Activated CD4-positive, alpha-beta T cell treated with anti-CD3 and anti-CD28 coated beads, Interleukin-2, amount 10 ng/mL, durations not matched to agents 24 days and 14 days (primary cell): Measurements from ENCODE around the gene FAM3A. TPM values are rescaled to one million over a fixed set of nuclear protein-coding genes. Genes with fewer than 3 reads are reported as not detected.
"Not testable (repeated sequence)": the region's sequence is repeated elsewhere in the genome, so short reads cannot be mapped to it uniquely, and the experiment has no call there.

ENCODE experiments used
- DNase-seq: peaks from one replicate; pipeline ENCODE4 v3.0.0; 2022
- H3K27ac Mint-ChIP-seq: one replicate; pipeline ENCODE4 v1.8.0; 2022; ENCODE audit warnings: mild to moderate bottlenecking, mixed read lengths
- H3K27me3 Mint-ChIP-seq: one replicate; pipeline ENCODE4 v1.8.0; 2022; ENCODE audit warnings: mixed read lengths
- H3K36me3 Mint-ChIP-seq: one replicate; pipeline ENCODE4 v1.8.0; 2022; ENCODE audit warnings: low read depth, mild to moderate bottlenecking, mixed read lengths
- H3K4me1 Mint-ChIP-seq: one replicate; pipeline ENCODE4 v1.8.0; 2021; ENCODE audit warnings: mixed read lengths
- H3K4me3 Mint-ChIP-seq: one replicate; pipeline ENCODE4 v1.8.0; 2022; ENCODE audit warnings: mild to moderate bottlenecking, moderate library complexity, mixed read lengths
- H3K9me3 Mint-ChIP-seq: one replicate; pipeline ENCODE4 v1.8.0; 2021; ENCODE audit warnings: mixed read lengths
- intact Hi-C: fragments of 100-400 bp; cut with micrococcal nuclease; formaldehyde crosslinking; loops from one replicate; pipeline ENCODE4 v1.15.1; 2023
- total RNA-seq: library from RNA; stranded (reverse); gene quantifications from 2 replicates; pipeline ENCODE4 v1.2.3, GENCODE V29; 2022

Gene FAM3A
- total RNA-seq, 1 donor from 2014 or later: 38.0 TPM

DNA sequence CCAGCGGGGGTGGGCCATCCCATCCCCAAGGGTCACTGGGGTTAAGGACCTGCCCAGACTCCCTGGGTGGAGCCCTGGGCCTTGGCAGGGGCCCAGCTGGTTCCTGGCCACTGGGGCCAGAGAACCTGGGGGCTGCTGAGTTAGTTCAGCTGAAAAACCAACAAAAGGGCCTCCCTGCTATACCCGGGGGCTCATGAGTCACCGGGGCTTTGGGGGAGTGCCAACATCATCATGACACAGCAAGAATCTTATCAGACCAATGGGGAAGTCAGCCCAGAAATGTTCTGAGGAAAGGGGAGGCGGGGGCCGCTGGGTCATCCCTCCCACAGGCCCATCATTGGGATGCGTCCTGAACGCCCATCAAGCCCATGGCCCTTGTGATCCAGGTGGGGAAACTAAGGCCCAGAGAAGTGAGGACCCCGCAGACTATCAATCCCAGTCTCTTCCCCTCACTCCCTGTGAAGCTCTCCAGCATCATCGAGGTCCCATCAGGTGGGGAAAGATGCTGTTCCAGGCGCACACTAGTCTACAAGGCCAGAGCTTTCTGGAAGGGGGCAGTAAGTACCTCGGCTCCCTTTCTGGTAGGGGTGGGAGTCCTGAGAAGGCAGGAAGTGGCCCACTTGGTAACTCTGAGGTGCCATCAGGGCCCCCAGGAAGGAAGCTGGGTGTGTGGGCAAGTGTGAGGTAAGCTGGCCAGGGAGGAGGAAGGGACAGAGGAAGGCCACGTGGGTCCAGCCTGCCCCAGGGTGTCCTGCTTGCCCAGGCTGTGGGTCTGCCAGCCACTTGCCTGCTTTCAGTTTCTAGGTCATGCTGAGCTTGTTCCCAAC lies 26.1 kb upstream of the FAM3A start:
- DNase-seq: no peak
- H3K4me3 Mint-ChIP-seq: peak overlapping the region; percentile 79

DNA sequence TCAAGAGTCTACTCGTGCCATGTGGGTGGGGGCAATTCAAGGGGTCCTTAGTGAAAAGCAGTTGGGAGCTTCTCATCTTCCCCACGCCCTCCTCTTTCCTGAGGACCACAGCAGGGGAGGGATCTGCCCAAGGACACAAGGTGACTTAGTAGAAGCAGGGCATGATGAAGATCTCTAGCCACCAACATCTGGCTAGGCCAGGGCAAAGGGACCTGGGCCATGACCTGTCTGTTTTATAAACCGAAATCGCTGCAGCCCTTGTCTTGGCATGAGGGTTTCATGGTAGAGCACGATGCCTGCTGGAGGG lies 25.5 kb upstream of the FAM3A start:
- Mint-ChIP-seq H3K36me3 (peaks cover 14% of the 10 kb centered on the region), H3K27ac (no peak overlapping the region), H3K4me1 (peaks cover 26% of the 10 kb centered on the region), H3K9me3 (no peaks in the 10 kb centered on the region), H3K4me3 (no peak overlapping the region), H3K27me3 (no peaks in the 10 kb centered on the region)
- intact Hi-C loops: no loop called here
- no peak for DNase-seq

More for the DNA sequence above, 26.1 kb upstream of the FAM3A start:
- H3K9me3 Mint-ChIP-seq: no peaks in the 10 kb centered on the region
- no peaks in the 10 kb centered on the region for H3K27me3 Mint-ChIP-seq
- intact Hi-C loops: no loop called here
- peaks cover 14% of the 10 kb centered on the region for H3K36me3 Mint-ChIP-seq
- H3K27ac Mint-ChIP-seq: peak overlapping the region; percentile 91
- H3K4me1 Mint-ChIP-seq: peaks cover 26% of the 10 kb centered on the region

DNA sequence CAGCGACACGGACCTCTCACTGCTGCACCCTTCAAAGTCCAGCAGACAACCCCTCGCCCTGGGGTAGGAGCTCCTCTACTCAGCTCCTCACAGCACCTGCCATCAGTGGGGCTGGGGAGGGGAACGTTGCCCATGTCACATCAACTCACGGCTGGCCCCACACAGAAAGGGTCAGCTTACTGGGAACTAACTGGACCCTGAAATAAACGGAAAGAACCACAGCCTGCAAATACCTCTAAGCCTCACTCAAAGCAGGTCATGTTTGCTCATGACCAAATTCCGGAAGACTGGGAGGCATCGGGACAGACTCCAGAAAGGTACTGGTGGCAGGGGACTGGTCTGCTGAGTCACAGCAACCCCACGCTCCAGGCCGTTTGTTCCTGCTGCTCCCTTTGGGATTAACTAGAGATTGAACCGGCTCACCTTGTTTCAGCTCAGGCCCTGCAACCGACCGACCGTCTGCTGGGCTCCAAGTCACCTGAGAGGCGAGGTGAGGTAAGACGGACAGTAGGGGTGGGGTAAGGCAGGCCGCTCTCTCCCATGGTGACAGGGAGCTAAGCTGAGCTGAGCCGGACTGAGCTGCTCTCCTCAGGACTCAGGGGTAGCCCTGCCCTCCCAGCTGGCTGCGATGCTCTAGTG lies 25.0 kb upstream of the FAM3A start:
- Mint-ChIP-seq H3K27ac (no peak overlapping the region), H3K9me3 (no peaks in the 10 kb centered on the region)
- intact Hi-C loops: no loop called here

DNA sequence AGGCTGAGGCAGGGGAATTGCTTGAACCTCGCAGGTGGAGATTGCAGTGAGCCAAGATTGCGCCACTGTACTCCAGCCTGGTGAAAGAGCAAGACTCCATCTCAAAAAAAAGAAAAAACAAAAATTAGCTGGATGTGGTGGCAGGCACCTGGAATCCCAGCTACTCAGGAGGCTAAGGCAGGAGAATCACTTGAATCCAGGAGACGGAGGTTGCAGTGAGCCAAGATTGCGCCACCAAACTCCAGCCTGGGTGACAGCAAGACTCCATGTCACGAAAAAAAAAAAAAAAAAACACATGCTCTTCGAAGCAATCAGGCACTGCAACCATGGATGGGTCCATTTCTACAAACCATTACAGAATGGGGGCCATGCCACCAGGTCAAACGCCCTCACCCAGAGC lies 24.3 kb upstream of the FAM3A start:
- DNase-seq, intact Hi-C loops, H3K27ac Mint-ChIP-seq, H3K4me3 Mint-ChIP-seq, H3K9me3 Mint-ChIP-seq, H3K27me3 Mint-ChIP-seq: not testable (repeated sequence)
- Mint-ChIP-seq H3K4me1 (peaks cover 19% of the 10 kb centered on the region), H3K36me3 (peaks cover 13% of the 10 kb centered on the region)

More for the DNA sequence above, 25.0 kb upstream of the FAM3A start:
- Mint-ChIP-seq H3K4me1 (peaks cover 23% of the 10 kb centered on the region), H3K36me3 (peaks cover 13% of the 10 kb centered on the region), H3K27me3 (no peaks in the 10 kb centered on the region), H3K4me3 (no peak overlapping the region)
- DNase-seq: no peak

DNA sequence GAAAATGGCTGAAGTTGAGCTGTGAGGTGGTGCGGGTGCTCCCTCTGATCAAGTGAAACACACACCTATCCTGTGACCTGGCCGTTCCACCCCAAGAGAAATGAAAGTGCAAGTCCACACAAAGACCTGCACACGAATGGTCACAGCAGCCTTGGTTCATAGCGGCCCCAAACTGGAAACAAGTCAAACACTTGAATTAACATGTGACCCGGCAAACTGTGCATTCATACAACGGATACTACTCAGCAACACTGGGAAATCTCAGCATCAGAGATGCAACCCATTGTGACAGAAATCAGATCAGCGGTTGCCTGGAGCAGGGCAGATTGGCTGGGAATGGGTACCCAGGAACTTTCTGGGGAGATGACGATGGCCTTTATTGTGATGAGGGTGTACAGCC lies 23.0 kb upstream of the FAM3A start:
- no peak for DNase-seq
- intact Hi-C loops: no loop called here
- no peak overlapping the region for H3K4me3 Mint-ChIP-seq
- peaks cover 14% of the 10 kb centered on the region for H3K4me1 Mint-ChIP-seq
- peaks cover 13% of the 10 kb centered on the region for H3K36me3 Mint-ChIP-seq
- H3K27ac Mint-ChIP-seq: no peak overlapping the region
- no peaks in the 10 kb centered on the region for H3K27me3 Mint-ChIP-seq
- no peaks in the 10 kb centered on the region for H3K9me3 Mint-ChIP-seq

GRCh38 chrX:154535892-154536291 lies 19.9 kb upstream of the FAM3A start:
- H3K27ac Mint-ChIP-seq: no peak overlapping the region
- no peak for DNase-seq
- no peaks in the 10 kb centered on the region for H3K9me3 Mint-ChIP-seq
- H3K4me1 Mint-ChIP-seq: no peaks in the 10 kb centered on the region
- intact Hi-C loops: loop anchor here (2.0 kb wide), 1 partner anchor 45 kb away; the partner anchor contains the start of gene SLC10A3
- H3K27me3 Mint-ChIP-seq: no peaks in the 10 kb centered on the region
- H3K4me3 Mint-ChIP-seq: no peak overlapping the region
- H3K36me3 Mint-ChIP-seq: peaks cover 20% of the 10 kb centered on the region

DNA sequence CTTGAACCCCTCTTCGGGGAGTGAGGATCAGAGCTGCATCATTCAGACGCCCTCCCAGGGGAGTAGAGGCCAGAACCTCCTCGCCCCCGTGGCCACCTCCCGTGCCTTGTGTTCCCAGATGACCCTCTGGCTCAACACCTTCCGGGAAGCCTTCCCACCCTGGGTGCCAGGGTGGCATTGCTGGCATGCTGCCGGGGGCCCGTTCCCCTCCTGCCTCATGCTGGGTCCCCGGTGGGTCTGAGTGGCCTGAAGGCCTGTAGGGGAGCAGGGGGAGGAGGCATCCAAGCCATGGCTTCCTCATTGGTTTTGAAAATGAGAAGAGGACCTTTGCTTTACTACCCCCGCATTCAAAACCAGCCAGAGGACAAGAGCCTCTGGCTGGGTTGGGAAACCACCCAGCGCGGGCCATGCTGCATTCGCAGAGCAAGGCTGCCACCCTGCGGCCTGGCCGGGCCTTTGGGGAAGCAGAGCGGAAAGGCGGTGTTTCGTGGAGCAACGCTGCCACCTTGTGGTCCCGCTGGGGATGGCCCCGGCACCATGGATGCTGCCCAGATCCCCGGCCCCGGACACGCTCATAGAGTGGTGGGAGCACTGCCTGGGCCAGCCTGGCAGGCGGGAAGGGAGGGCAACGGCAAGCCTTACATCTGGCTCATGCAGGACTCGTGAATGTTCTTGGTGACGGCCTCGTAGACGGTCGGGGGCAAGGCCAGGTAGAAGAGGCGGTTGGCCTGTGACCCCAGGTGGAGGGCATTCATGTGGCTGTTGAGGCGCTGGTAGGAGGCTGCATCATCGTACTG lies 18.7 kb upstream of the FAM3A start:
- Mint-ChIP-seq H3K4me3 (no peak overlapping the region), H3K27me3 (no peaks in the 10 kb centered on the region), H3K4me1 (no peaks in the 10 kb centered on the region), H3K36me3 (peaks cover 23% of the 10 kb centered on the region), H3K27ac (no peak overlapping the region), H3K9me3 (no peaks in the 10 kb centered on the region)
- intact Hi-C loops: loop anchor here (2.0 kb wide), 1 partner anchor 44 kb away; the partner anchor contains the start of gene SLC10A3
- peak; percentile 95 for DNase-seq

DNA sequence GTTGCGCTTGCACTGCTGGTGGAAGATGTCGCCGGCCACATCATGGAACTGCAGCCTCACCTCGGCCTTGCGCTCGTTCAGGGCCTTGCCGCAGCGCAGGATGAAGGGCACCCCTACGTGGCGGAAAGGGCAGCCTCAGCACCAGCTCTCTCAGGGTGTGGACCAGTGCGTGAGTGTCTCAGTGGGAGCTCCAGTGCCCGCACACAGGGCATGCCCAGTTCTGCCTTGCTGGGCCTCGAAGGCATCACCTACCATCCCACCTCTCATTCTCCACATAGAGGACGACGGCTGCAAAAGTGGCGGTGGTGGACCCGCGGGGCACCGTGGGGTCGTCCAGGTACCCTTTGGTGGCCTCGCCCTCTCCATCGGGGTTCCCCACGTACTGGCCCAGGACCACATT lies 16.7 kb upstream of the FAM3A start:
- H3K27ac Mint-ChIP-seq: no peak overlapping the region
- H3K27me3 Mint-ChIP-seq: no peaks in the 10 kb centered on the region
- H3K36me3 Mint-ChIP-seq: peaks cover 20% of the 10 kb centered on the region
- no peak overlapping the region for H3K4me3 Mint-ChIP-seq
- H3K4me1 Mint-ChIP-seq: no peaks in the 10 kb centered on the region
- intact Hi-C loops: no loop called here
- no peaks in the 10 kb centered on the region for H3K9me3 Mint-ChIP-seq
- DNase-seq: no peak

DNA sequence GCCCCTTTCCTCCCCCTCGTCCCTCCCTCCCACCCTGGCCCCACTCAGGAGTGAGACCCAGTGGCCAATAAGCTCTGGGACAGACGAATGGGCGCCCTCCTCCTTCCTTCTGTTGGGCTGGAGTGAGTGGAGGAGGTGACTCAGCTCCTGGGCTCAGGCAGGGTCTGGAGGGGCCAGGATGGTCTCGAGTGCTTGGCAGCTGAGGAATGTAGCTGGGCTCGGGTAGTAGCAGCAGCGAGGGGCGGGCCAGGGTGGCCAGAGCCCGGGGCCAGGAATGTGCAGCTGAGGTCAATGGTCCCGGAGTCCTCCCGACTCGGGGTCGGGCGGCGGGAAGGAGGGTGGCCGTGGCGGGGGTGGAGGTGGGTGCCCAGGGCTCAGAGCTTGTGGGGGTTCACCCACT lies 15.6 kb upstream of the FAM3A start:
- H3K27ac Mint-ChIP-seq: no peak overlapping the region
- no peak for DNase-seq
- intact Hi-C loops: no loop called here
- H3K9me3 Mint-ChIP-seq: no peaks in the 10 kb centered on the region
- H3K27me3 Mint-ChIP-seq: no peaks in the 10 kb centered on the region
- H3K4me1 Mint-ChIP-seq: peaks cover 7% of the 10 kb centered on the region
- H3K4me3 Mint-ChIP-seq: no peak overlapping the region
- peaks cover 18% of the 10 kb centered on the region for H3K36me3 Mint-ChIP-seq

DNA sequence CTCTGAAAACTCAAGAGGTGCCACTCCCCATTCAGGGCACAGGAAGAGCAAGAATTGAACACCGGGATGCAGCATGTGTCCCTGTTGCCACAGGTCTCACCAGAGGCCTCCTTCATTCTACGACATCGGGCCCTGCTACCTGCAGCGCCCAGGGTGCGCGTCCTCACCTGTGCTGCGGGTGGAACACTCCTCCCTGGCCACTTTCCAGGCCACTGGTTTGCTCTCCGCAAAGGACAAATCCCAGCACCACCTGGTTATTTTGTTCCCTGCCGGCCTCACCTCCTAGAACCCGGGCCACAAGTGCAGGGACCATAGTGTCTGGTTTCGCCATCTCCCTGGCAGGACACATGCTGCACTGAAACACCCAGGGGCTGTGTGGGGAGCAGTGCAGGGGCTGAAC lies 14.3 kb upstream of the FAM3A start:
- intact Hi-C loops: no loop called here
- Mint-ChIP-seq H3K27ac (no peak overlapping the region), H3K36me3 (peaks cover 15% of the 10 kb centered on the region), H3K9me3 (no peaks in the 10 kb centered on the region), H3K4me3 (no peak overlapping the region), H3K4me1 (peaks cover 14% of the 10 kb centered on the region), H3K27me3 (no peaks in the 10 kb centered on the region)
- no peak for DNase-seq

- DNase-seq: no peak
- Mint-ChIP-seq H3K9me3 (no peaks in the 10 kb centered on the region), H3K4me1 (peaks cover 14% of the 10 kb centered on the region), H3K36me3 (peaks cover 11% of the 10 kb centered on the region), H3K4me3 (no peak overlapping the region), H3K27ac (no peak overlapping the region), H3K27me3 (no peaks in the 10 kb centered on the region)
- intact Hi-C loops: no loop called here
These were observed 13.2 kb upstream of the FAM3A start for GRCh38 chrX:154529206-154529612.

DNA sequence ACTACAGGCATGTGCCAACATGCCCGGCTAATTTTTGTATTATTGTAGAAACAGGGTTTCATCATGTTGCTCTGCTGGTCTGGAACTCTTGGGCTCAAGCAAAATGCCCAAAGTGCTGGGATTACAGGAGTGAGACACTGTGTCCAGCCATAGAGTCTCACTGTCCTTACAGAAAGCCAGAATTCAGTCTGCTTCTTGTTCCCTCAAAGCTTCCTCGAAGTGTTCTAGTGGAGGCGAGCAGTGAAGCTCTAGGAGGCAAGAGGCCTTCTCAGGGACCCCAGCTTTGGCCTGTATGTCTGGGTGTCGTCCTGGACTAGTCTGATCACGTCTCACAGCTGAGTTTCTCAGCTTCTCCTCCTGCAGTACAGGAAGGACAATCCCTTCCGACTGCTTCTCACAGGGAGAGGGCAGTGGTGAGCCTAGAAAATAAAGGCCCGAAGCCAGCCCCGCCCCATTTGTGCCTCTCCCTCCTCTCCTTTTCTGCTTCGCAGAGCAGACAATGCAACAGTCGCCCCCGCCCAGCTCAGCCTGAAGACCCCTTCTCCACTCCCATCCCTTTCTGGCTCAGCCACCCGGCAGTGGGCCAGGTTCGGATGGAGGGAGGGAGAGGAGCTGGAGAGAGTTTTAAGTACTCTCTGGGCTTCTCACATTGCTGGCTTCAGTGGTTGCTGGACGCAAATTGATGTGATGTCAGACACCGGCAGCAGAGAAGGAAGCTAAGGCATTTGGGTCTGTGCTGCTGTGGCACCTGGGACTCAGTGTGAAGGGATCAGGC lies 11.1 kb upstream of the FAM3A start:
- Mint-ChIP-seq H3K27me3 (no peaks in the 10 kb centered on the region), H3K27ac (peak overlapping the region; percentile 71), H3K4me1 (peaks cover 14% of the 10 kb centered on the region), H3K4me3 (peak overlapping the region; percentile 23), H3K9me3 (no peaks in the 10 kb centered on the region), H3K36me3 (peaks cover 6% of the 10 kb centered on the region)
- intact Hi-C loops: no loop called here
- peak; percentile 88 for DNase-seq

GRCh38 chrX:154525606-154526490 lies 9.8 kb upstream of the FAM3A start:
- peak overlapping the region; percentile 40 for H3K4me3 Mint-ChIP-seq
- intact Hi-C loops: no loop called here
- peak overlapping the region; percentile 21 for H3K27ac Mint-ChIP-seq
- no peaks in the 10 kb centered on the region for H3K9me3 Mint-ChIP-seq
- peaks cover 2% of the 10 kb centered on the region for H3K36me3 Mint-ChIP-seq
- no peaks in the 10 kb centered on the region for H3K27me3 Mint-ChIP-seq
- H3K4me1 Mint-ChIP-seq: peaks cover 14% of the 10 kb centered on the region
- DNase-seq: no peak
